B cell (primary cell): ENCODE results near the gene SLC7A6OS. TPM values are rescaled to one million over a fixed set of nuclear protein-coding genes. Genes with fewer than 3 reads are reported as not detected.

Experiments used
- ATAC-seq: fragments of 200-7000 bp; cut with Tn5 transposase; one replicate; pipeline ENCODE4 v1.10.0; 2021; ENCODE audit warnings: low read depth, mild to moderate bottlenecking, moderate number of reproducible peaks, moderate library complexity
- CTCF ChIA-PET: fragments of 350-600 bp; sonication (Branson Sonifier 250); formaldehyde crosslinking; loops from one replicate; lab custom pipeline; 2021; ENCODE audit warnings: antibody characterized with exemption, inconsistent platforms; lab: Charles Lee
- POLR2A ChIA-PET: fragments of 350-600 bp; sonication (Branson Sonifier 250); formaldehyde crosslinking; loops from one replicate; lab custom pipeline; 2021; ENCODE audit warnings: antibody characterized with exemption; lab: Charles Lee
- DNase-seq: peaks from one replicate; pipeline ENCODE4 v3.0.0; 2013
- H2AFZ ChIP-seq: 2 replicates; pipeline ENCODE4 v1.6.1; 2012; ENCODE audit warnings: mild to moderate bottlenecking, low read depth, low read length; ENCODE audit not compliant: insufficient read depth, poor library complexity, severe bottlenecking
- H3K27ac ChIP-seq, 2 donors: 1 replicate in 1 of 2; 2 replicates in 1 of 2; pipeline ENCODE4 v1.5.1; 2012 to 2013; ENCODE audit warnings: low read length in 2 of 2, mild to moderate bottlenecking in 2 of 2, moderate library complexity in 1 of 2
- H3K27me3 ChIP-seq, 4 experiments: fragments of 200-600 bp in 1 of 4; sonication (generic) in 1 of 4; replicated peaks in 1 of 4; 1 replicate in 2 of 4; 2 replicates in 2 of 4; pipeline versions ENCODE4 v1.6.1 to v1.7.0; 2013 to 2016; ENCODE audit warnings: low read length in 3 of 4, mild to moderate bottlenecking in 2 of 4, mixed read lengths in 1 of 4, moderate library complexity in 1 of 4; ENCODE audit not compliant: insufficient read depth in 4 of 4, control insufficient read depth in 3 of 4; ENCODE audit errors: control extremely low read depth in 1 of 4
- H3K36me3 ChIP-seq, 2 experiments: replicated peaks in 1 of 2; 1 replicate in 1 of 2; 2 replicates in 1 of 2; pipeline versions ENCODE4 v1.6.1 to v1.7.1; 2013; ENCODE audit warnings: low read length in 1 of 2; ENCODE audit not compliant: insufficient read depth in 2 of 2, control insufficient read depth in 1 of 2; ENCODE audit errors: control extremely low read depth in 1 of 2, extremely low read depth in 1 of 2
- H3K4me1 ChIP-seq, 2 donors: fragments of 200-600 bp in 1 of 2; sonication (generic) in 1 of 2; 1 replicate in 1 of 2; 2 replicates in 1 of 2; pipeline versions ENCODE4 v1.5.1 to v1.6.1; 2013 to 2017; ENCODE audit warnings: low read length in 2 of 2; ENCODE audit not compliant: control insufficient read depth in 2 of 2, insufficient read depth in 2 of 2
- H3K4me2 ChIP-seq: replicated peaks from 2 replicates; pipeline ENCODE3; 2012; ENCODE audit warnings: mild to moderate bottlenecking, low read depth, low read length; ENCODE audit not compliant: poor library complexity, severe bottlenecking
- H3K4me3 ChIP-seq, 5 experiments: fragments of 200-600 bp in 1 of 5; sonication (generic) in 1 of 5; 1 replicate in 3 of 5; 2 replicates in 2 of 5; pipeline versions ENCODE4 v1.5.1 to v1.7.0; 2011 to 2016; ENCODE audit warnings: low read length in 4 of 5, mild to moderate bottlenecking in 4 of 5, low read depth in 2 of 5, control low read depth in 1 of 5, moderate library complexity in 1 of 5; ENCODE audit not compliant: insufficient read depth in 1 of 5; ENCODE audit errors: control extremely low read depth in 1 of 5, extremely low read depth in 1 of 5
- H3K79me2 ChIP-seq: fragments of 200-600 bp; sonication (generic); one replicate; pipeline ENCODE4 v1.6.0; 2016; ENCODE audit warnings: low read length; ENCODE audit not compliant: control insufficient read depth, insufficient read depth
- H3K9ac ChIP-seq: fragments of 200-600 bp; sonication (generic); 2 replicates; pipeline ENCODE4 v1.6.1; 2017; ENCODE audit warnings: mild to moderate bottlenecking, low read length, moderate library complexity
- H3K9me3 ChIP-seq, 3 donors: one replicate each; pipeline versions ENCODE4 v1.6.1 to v1.7.1; 2013; ENCODE audit warnings: low read length in 2 of 3; ENCODE audit not compliant: control insufficient read depth in 2 of 3, insufficient read depth in 1 of 3; ENCODE audit errors: control extremely low read depth in 1 of 3
- H4K20me1 ChIP-seq: 2 replicates; pipeline ENCODE4 v1.6.0; 2012; ENCODE audit warnings: mild to moderate bottlenecking, low read length; ENCODE audit not compliant: insufficient read depth, control insufficient read depth, poor library complexity, severe bottlenecking
- H3K27ac Mint-ChIP-seq: one replicate; pipeline ENCODE4 v1.8.0; 2021; ENCODE audit warnings: mixed read lengths
- H3K27me3 Mint-ChIP-seq: one replicate; pipeline ENCODE4 v1.8.0; 2021; ENCODE audit warnings: mixed read lengths
- H3K4me1 Mint-ChIP-seq: one replicate; pipeline ENCODE4 v1.8.0; 2021; ENCODE audit warnings: mixed read lengths
- H3K4me3 Mint-ChIP-seq: one replicate; pipeline ENCODE4 v1.8.0; 2021; ENCODE audit warnings: mixed read lengths
- H3K9me3 Mint-ChIP-seq: one replicate; pipeline ENCODE4 v1.8.0; 2022; ENCODE audit warnings: mixed read lengths; ENCODE audit not compliant: insufficient read depth
- CTCF ChIP-seq: fragments of 200-600 bp; IDR thresholded peaks from one replicate; pipeline ENCODE4 v1.8.0; 2022; ENCODE audit warnings: antibody characterized with exemption, mild to moderate bottlenecking
- EZH2 ChIP-seq: IDR thresholded peaks from 2 replicates; pipeline ENCODE4 v1.6.1; 2012; ENCODE audit warnings: borderline replicate concordance, low read depth, mild to moderate bottlenecking, moderate library complexity, low read length; ENCODE audit not compliant: insufficient read depth, poor library complexity, severe bottlenecking
- WGBS: methylation state at CpG from one replicate; pipeline ENCODE4 v1.1.5; 2013; ENCODE audit warnings: missing lambda C conversion rate; ENCODE audit not compliant: insufficient coverage; 5-methylcytosine and 5-hydroxymethylcytosine counted together
- intact Hi-C: fragments of 100-400 bp; cut with micrococcal nuclease; formaldehyde crosslinking; loops from one replicate; pipeline ENCODE4 v1.10.0; 2022
- polyA plus RNA-seq: library from polyadenylated mRNA; depleted of rRNA; stranded (reverse); fragments of >200 nt; gene quantifications from 2 replicates; pipeline ENCODE4 v1.2.3, GENCODE V29; 2012
- total RNA-seq, 2 donors: library from RNA; stranded (reverse); fragments of 120-200 nt in 1 of 2; gene quantifications; 1 replicate in 1 of 2; 2 replicates in 1 of 2; pipeline versions ENCODE4 v1.2.3 to v1.2.4, GENCODE V29; 2013 to 2022

SLC7A6OS gene
- total and polyA plus RNA-seq, 2 donors (not counting 1 experiment from before 2014, with no cell fraction given), result 9.9 to 54.1 TPM

GRCh38 chr16:68275611-68276191 lies 35.0 kb downstream of the SLC7A6OS start:
- ChIA-PET POLR2A (no interaction called here), CTCF (interaction anchor here (0.6 to 3.6 kb wide), 7 partner anchors 10 to 53 kb away, joined by 3 to 20 read pairs (median 5); partner anchors contain the start of genes PRMT7, SLC7A6 and SLC7A6OS)
- peak overlapping the region; percentile 62 for H3K4me2 ChIP-seq
- H3K27me3 ChIP-seq, result no peaks in the 10 kb centered on the region
- H3K4me3 ChIP-seq, result peak overlapping the region in 2 of 5 experiments; percentile 24 to 40
- 15% methylated on average over 3 of the region's 4 CpGs for WGBS
- H2AFZ ChIP-seq, result peak overlapping the region; percentile 28
- H3K27me3 Mint-ChIP-seq, result no peaks in the 10 kb centered on the region
- ATAC-seq, result peak; percentile 67
- TF ChIP-seq CTCF (no peak), EZH2 (no peak)
- peak overlapping the region; percentile 47 for H3K9ac ChIP-seq
- H3K4me3 Mint-ChIP-seq, result peak overlapping the region; percentile 64
- peaks cover 86% of the 10 kb centered on the region for H3K79me2 ChIP-seq
- H3K27ac ChIP-seq, result peak overlapping the region; percentile 46 to 79
- no peaks in the 10 kb centered on the region for H3K9me3 ChIP-seq
- DNase-seq, result peak; percentile 65
- H3K9me3 Mint-ChIP-seq, result no peaks in the 10 kb centered on the region
- peaks cover 55% of the 10 kb centered on the region for H3K4me1 Mint-ChIP-seq
- H3K4me1 ChIP-seq, result peaks cover 43 to 61% of the 10 kb centered on the region in 2 donors
- peaks cover 35% of the 10 kb centered on the region for H4K20me1 ChIP-seq
- H3K27ac Mint-ChIP-seq, result peak overlapping the region; percentile 94
- intact Hi-C loops, result loop anchor here (1.0 kb wide), 1 partner anchor 14 kb away; no protein-coding TSS in a partner anchor
- H3K36me3 ChIP-seq, result peaks cover 9 to 40% of the 10 kb centered on the region in 2 experiments

GRCh38 chr16:68274441-68274840 lies 36.3 kb downstream of the SLC7A6OS start:
- Mint-ChIP-seq H3K9me3 (no peaks in the 10 kb centered on the region), H3K4me3 (peak overlapping the region; percentile 19), H3K4me1 (peaks cover 57% of the 10 kb centered on the region), H3K27me3 (no peaks in the 10 kb centered on the region), H3K27ac (peak overlapping the region; percentile 71)
- H4K20me1 ChIP-seq, result peaks cover 35% of the 10 kb centered on the region
- DNase-seq (no peak), ATAC-seq (no peak)
- H3K9ac ChIP-seq, result no peak overlapping the region
- ChIA-PET POLR2A (interaction anchor here (0.5 to 1.0 kb wide), 2 partner anchors 10 to 36 kb away, joined by 4 to 5 read pairs; partner anchors contain the start of genes PRMT7 and SLC7A6OS), CTCF (interaction anchor here (0.8 to 3.6 kb wide), 7 partner anchors 8 to 54 kb away, joined by 3 to 20 read pairs (median 5); partner anchors contain the start of gene SLC7A6)
- peaks cover 43 to 54% of the 10 kb centered on the region in 2 donors for H3K4me1 ChIP-seq
- intact Hi-C loops, result no loop called here
- H3K27me3 ChIP-seq, result no peaks in the 10 kb centered on the region
- peak overlapping the region in 1 of 2 donors; percentile 1 for H3K27ac ChIP-seq
- 91% methylated on average over 3 of the region's 4 CpGs for WGBS
- TF ChIP-seq CTCF (no peak), EZH2 (no peak)
- H3K36me3 ChIP-seq, result peaks cover 9 to 43% of the 10 kb centered on the region in 2 experiments
- no peak overlapping the region for H3K4me3 ChIP-seq
- H2AFZ ChIP-seq, result no peak overlapping the region
- H3K4me2 ChIP-seq, result peak overlapping the region; percentile 62
- no peaks in the 10 kb centered on the region for H3K9me3 ChIP-seq
- H3K79me2 ChIP-seq, result peaks cover 86% of the 10 kb centered on the region
